ENCODE data around the gene CSTPP1.

DNA sequence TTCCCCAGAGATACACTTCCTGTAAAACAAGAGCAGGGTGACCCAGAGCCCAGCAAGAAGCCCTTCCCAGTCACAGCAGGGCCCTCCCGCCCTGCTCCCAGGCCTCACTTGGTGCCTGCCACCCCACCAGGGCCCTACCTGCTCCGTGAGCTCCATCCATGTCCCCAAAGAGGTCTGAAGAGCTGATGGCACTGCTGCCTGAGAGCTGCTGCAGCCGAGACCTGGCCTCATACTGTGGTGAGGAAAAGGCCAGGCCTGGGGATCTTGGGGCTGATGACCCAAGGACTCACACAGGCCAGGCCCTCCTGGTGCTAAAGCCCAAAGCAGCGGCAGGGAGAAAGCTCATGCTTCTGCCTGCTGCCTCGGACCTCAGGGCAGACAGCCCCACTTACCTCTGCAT is 229.8 kb downstream of the CSTPP1 start:
- TF ChIP-seq, protein P1, sequence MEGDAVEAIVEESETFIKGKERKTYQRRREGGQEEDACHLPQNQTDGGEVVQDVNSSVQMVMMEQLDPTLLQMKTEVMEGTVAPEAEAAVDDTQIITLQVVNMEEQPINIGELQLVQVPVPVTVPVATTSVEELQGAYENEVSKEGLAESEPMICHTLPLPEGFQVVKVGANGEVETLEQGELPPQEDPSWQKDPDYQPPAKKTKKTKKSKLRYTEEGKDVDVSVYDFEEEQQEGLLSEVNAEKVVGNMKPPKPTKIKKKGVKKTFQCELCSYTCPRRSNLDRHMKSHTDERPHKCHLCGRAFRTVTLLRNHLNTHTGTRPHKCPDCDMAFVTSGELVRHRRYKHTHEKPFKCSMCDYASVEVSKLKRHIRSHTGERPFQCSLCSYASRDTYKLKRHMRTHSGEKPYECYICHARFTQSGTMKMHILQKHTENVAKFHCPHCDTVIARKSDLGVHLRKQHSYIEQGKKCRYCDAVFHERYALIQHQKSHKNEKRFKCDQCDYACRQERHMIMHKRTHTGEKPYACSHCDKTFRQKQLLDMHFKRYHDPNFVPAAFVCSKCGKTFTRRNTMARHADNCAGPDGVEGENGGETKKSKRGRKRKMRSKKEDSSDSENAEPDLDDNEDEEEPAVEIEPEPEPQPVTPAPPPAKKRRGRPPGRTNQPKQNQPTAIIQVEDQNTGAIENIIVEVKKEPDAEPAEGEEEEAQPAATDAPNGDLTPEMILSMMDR (IDR thresholded peaks at IDR 0.05) = no peak
- TF ChIP-seq EP300 (IDR thresholded peaks at IDR 0.05) (no peak), POLR2AphosphoS5 (IDR thresholded peaks at IDR 0.05) (no peak)

Measured in stomach (tissue), 4 donors.